Astrocyte of the cerebellum (primary cell): ENCODE results near the gene CHRNA4.

Experiments
- DNase-seq: peaks from one replicate; pipeline ENCODE4 v3.0.0-alpha.2; 2011; ENCODE audit warnings: low read depth
- H3K4me3 ChIP-seq: 2 replicates; pipeline ENCODE4 v1.5.1; 2011; ENCODE audit warnings: mild to moderate bottlenecking, low read depth, low read length, moderate library complexity
- CTCF ChIP-seq: IDR thresholded peaks from 2 replicates; pipeline ENCODE4 v1.5.1; 2012; ENCODE audit warnings: low read length, low read depth, moderate library complexity, mild to moderate bottlenecking; ENCODE audit errors: missing control alignments
- in situ Hi-C: cut with HindIII; loops from 2 replicates; pipeline ENCODE4 v1.10.0; 2017; ENCODE audit warnings: low sequenced_read_pairs

The CHRNA4 gene

GRCh38 chr20:63372971-63373885 is 12.1 kb upstream of the CHRNA4 start:
- no peak for DNase-seq
- no peak for TF ChIP-seq CTCF
- no peak overlapping the region for H3K4me3 ChIP-seq
- in situ Hi-C loops: no loop called here

- no peak for DNase-seq
- H3K4me3 ChIP-seq: no peak overlapping the region
- in situ Hi-C loops: no loop called here
- TF ChIP-seq CTCF: no peak
These were observed 10.2 kb upstream of the CHRNA4 start for GRCh38 chr20:63371291-63371865.

GRCh38 chr20:63370618-63371187 is 9.6 kb upstream of the CHRNA4 start:
- no peak for TF ChIP-seq CTCF
- in situ Hi-C loops: no loop called here
- H3K4me3 ChIP-seq: no peak overlapping the region
- no peak for DNase-seq

- in situ Hi-C loops: no loop called here
- H3K4me3 ChIP-seq: no peak overlapping the region
- TF ChIP-seq CTCF: no peak
- DNase-seq: no peak
These were observed 8.8 kb upstream of the CHRNA4 start for GRCh38 chr20:63369724-63370617.

- no peak for TF ChIP-seq CTCF
- H3K4me3 ChIP-seq: no peak overlapping the region
- in situ Hi-C loops: no loop called here
- DNase-seq: no peak
These were observed 7.9 kb upstream of the CHRNA4 start for GRCh38 chr20:63369024-63369530.

GRCh38 chr20:63368151-63368550 is 7.0 kb upstream of the CHRNA4 start:
- DNase-seq: no peak
- no peak overlapping the region for H3K4me3 ChIP-seq
- TF ChIP-seq CTCF: no peak
- in situ Hi-C loops: no loop called here
